ENCODE measurements around the gene WNT5A.

GRCh38 chr3:55508335-55508734, 21.2 kb upstream of the WNT5A start:
- TF ChIP-seq CTCF (IDR thresholded peaks at IDR 0.05) (no peak), POLR2A (IDR thresholded peaks at IDR 0.05) (no peak), POLR2AphosphoS5 (IDR thresholded peaks at IDR 0.05) (no peak)
